H1 (cell line): ENCODE measurements around the gene PTMS. TPM values are rescaled to one million over a fixed set of nuclear protein-coding genes. Genes with fewer than 3 reads are reported as not detected.
A peak's percentile ranks its signal among the peaks of the same experiment; 100 is the strongest.

Experiments
- CTCF ChIA-PET: fragments of 300-600 bp; sonication (Branson Sonifier 250); formaldehyde crosslinking; loops from one replicate; lab custom pipeline; 2021; ENCODE audit not compliant: partially characterized antibody; lab: Charles Lee
- POLR2A ChIA-PET: fragments of 300-600 bp; sonication (Branson Sonifier 250); formaldehyde crosslinking; loops from one replicate; lab custom pipeline; 2021; ENCODE audit warnings: inconsistent platforms; ENCODE audit not compliant: partially characterized antibody; lab: Charles Lee
- DNase-seq, 2 experiments: peaks; one replicate each; pipeline versions ENCODE4 v3.0.0 to v3.0.0-alpha.2; 2010 to 2022; ENCODE audit warnings: low spot score in 2 of 2, low read depth in 1 of 2, mixed read lengths in 1 of 2
- FAIRE-seq: peaks from 2 replicates; lab custom pipeline; 2011; peaks lifted over from hg19 to GRCh38; lab: Jason Lieb, UNC
- H2AFZ ChIP-seq: 2 replicates; pipeline ENCODE4 v1.8.1; 2012; ENCODE audit warnings: low read length, inconsistent platforms
- H2AK5ac ChIP-seq: 2 replicates; pipeline ENCODE4 v1.6.1; 2013; ENCODE audit warnings: low read depth, low read length
- H2BK120ac ChIP-seq: replicated peaks from 2 replicates; pipeline ENCODE3; 2013; ENCODE audit warnings: low read depth, low read length, inconsistent platforms
- H2BK12ac ChIP-seq: 2 replicates; pipeline ENCODE4 v1.6.1; 2013; ENCODE audit warnings: low read depth, low read length
- H2BK15ac ChIP-seq: 2 replicates; pipeline ENCODE4 v1.6.1; 2013; ENCODE audit warnings: low read length
- H2BK20ac ChIP-seq: 2 replicates; pipeline ENCODE4 v1.6.1; 2013; ENCODE audit warnings: low read length
- H2BK5ac ChIP-seq: 2 replicates; pipeline ENCODE4 v1.6.1; 2013; ENCODE audit warnings: low read depth, low read length
- H3K14ac ChIP-seq: 2 replicates; pipeline ENCODE4 v1.6.1; 2013; ENCODE audit warnings: inconsistent platforms; ENCODE audit not compliant: insufficient read length
- H3K18ac ChIP-seq: 2 replicates; pipeline ENCODE4 v1.6.1; 2013; ENCODE audit warnings: low read length; ENCODE audit errors: extremely low read depth
- H3K23ac ChIP-seq: 2 replicates; pipeline ENCODE4 v1.6.1; 2013; ENCODE audit warnings: inconsistent platforms; ENCODE audit not compliant: insufficient read length
- H3K23me2 ChIP-seq: 2 replicates; pipeline ENCODE4 v1.6.1; 2013; ENCODE audit warnings: low read depth, low read length
- H3K27ac ChIP-seq: 2 replicates; pipeline ENCODE4 v1.6.1; 2011; ENCODE audit warnings: low read depth, low read length, inconsistent platforms
- H3K27me3 ChIP-seq, 4 experiments: replicated peaks in 1 of 4; 1 replicate in 1 of 4; 2 replicates in 3 of 4; pipeline versions ENCODE4 v1.6.1 to v1.8.1; 2011 to 2013; ENCODE audit warnings: low read length in 3 of 4, mild to moderate bottlenecking in 3 of 4, inconsistent platforms in 2 of 4, mixed read lengths in 2 of 4, moderate library complexity in 1 of 4; ENCODE audit not compliant: control insufficient read depth in 3 of 4, insufficient read depth in 3 of 4; ENCODE audit errors: extremely low read depth in 1 of 4
- H3K36me3 ChIP-seq, 4 experiments: 2 replicates each; pipeline versions ENCODE4 v1.6.1 to v1.8.1; 2011 to 2013; ENCODE audit warnings: mild to moderate bottlenecking in 4 of 4, low read length in 3 of 4, moderate library complexity in 2 of 4, control low read depth in 1 of 4, inconsistent platforms in 1 of 4; ENCODE audit not compliant: insufficient read depth in 4 of 4, control insufficient read depth in 2 of 4
- H3K4ac ChIP-seq: replicated peaks from 2 replicates; pipeline ENCODE3; 2013; ENCODE audit warnings: low read length, low read depth, mixed read lengths, inconsistent platforms; ENCODE audit not compliant: insufficient read length
- H3K4me1 ChIP-seq, 4 experiments: replicated peaks in 1 of 4; 1 replicate in 1 of 4; 2 replicates in 3 of 4; pipeline versions ENCODE4 v1.6.1 to v1.8.1; 2011 to 2013; ENCODE audit warnings: low read length in 3 of 4, inconsistent platforms in 2 of 4, mixed read lengths in 1 of 4; ENCODE audit not compliant: insufficient read depth in 4 of 4, control insufficient read depth in 3 of 4
- H3K4me2 ChIP-seq, 2 experiments: 2 replicates each; pipeline versions ENCODE4 v1.6.1 to v1.8.1; 2011 to 2013; ENCODE audit warnings: low read depth in 2 of 2, low read length in 2 of 2, control low read depth in 1 of 2, inconsistent platforms in 1 of 2, mild to moderate bottlenecking in 1 of 2; ENCODE audit not compliant: insufficient read depth in 1 of 2
- H3K4me3 ChIP-seq, 4 experiments: fragments of 200-600, 300-600 bp in 1 of 4; sonication (generic), shearing (Covaris generic), sonication (Bioruptor Twin) in 1 of 4; 2 replicates each; pipeline versions ENCODE4 v1.5.1 to v1.8.1; 2011 to 2016; ENCODE audit warnings: low read length in 4 of 4, low read depth in 3 of 4, control low read depth in 2 of 4, inconsistent platforms in 2 of 4, mild to moderate bottlenecking in 2 of 4, mixed read lengths in 1 of 4, moderate library complexity in 1 of 4; ENCODE audit not compliant: insufficient read depth in 2 of 4; ENCODE audit errors: extremely low read depth in 1 of 4
- H3K56ac ChIP-seq: replicated peaks from 2 replicates; pipeline ENCODE3; 2013; ENCODE audit warnings: low read depth, mild to moderate bottlenecking, mixed read lengths, low read length, inconsistent platforms; ENCODE audit not compliant: insufficient read length
- H3K79me1 ChIP-seq: 2 replicates; pipeline ENCODE4 v1.6.1; 2013; ENCODE audit warnings: low read depth, low read length, control low read depth
- H3K79me2 ChIP-seq, 2 experiments: 2 replicates each; pipeline versions ENCODE4 v1.6.1 to v1.8.1; 2012 to 2013; ENCODE audit warnings: low read length in 2 of 2, mild to moderate bottlenecking in 2 of 2, inconsistent platforms in 1 of 2; ENCODE audit not compliant: insufficient read depth in 2 of 2, control insufficient read depth in 1 of 2
- H3K9ac ChIP-seq, 4 experiments: replicated peaks in 1 of 4; 1 replicate in 1 of 4; 2 replicates in 3 of 4; pipeline versions ENCODE4 v1.6.1 to v1.8.1; 2011 to 2013; ENCODE audit warnings: low read depth in 3 of 4, low read length in 3 of 4, control low read depth in 2 of 4, mild to moderate bottlenecking in 2 of 4, moderate library complexity in 2 of 4, inconsistent platforms in 1 of 4; ENCODE audit errors: extremely low read depth in 1 of 4
- H3K9me3 ChIP-seq, 2 experiments: 2 replicates each; pipeline versions ENCODE4 v1.6.1 to v1.8.1; 2012 to 2013; ENCODE audit warnings: mild to moderate bottlenecking in 2 of 2, moderate library complexity in 2 of 2, control low read depth in 1 of 2, inconsistent platforms in 1 of 2, low read depth in 1 of 2, low read length in 1 of 2, mixed read lengths in 1 of 2; ENCODE audit not compliant: insufficient read depth in 2 of 2
- H4K20me1 ChIP-seq, 2 experiments: replicated peaks in 1 of 2; 2 replicates each; pipeline versions ENCODE3 to v1.8.1; 2011 to 2013; ENCODE audit warnings: inconsistent platforms in 2 of 2, low read length in 2 of 2, mild to moderate bottlenecking in 1 of 2; ENCODE audit not compliant: insufficient read depth in 2 of 2, control insufficient read depth in 1 of 2
- H4K5ac ChIP-seq: 2 replicates; pipeline ENCODE4 v1.6.1; 2013; ENCODE audit warnings: low read length, low read depth, mixed read lengths, inconsistent platforms; ENCODE audit not compliant: insufficient read length
- H4K8ac ChIP-seq: 2 replicates; pipeline ENCODE4 v1.8.0; 2013; ENCODE audit warnings: mild to moderate bottlenecking, moderate library complexity, low read length, inconsistent platforms; ENCODE audit not compliant: insufficient read depth; ENCODE audit errors: extremely low read depth
- H4K91ac ChIP-seq: replicated peaks from 2 replicates; pipeline ENCODE3; 2013; ENCODE audit warnings: low read length, mixed read lengths, inconsistent platforms; ENCODE audit not compliant: insufficient read length
- ATF3 ChIP-seq: IDR thresholded peaks from 2 replicates; pipeline ENCODE4 v1.6.1; 2011; ENCODE audit warnings: low read depth, mild to moderate bottlenecking, low read length; ENCODE audit not compliant: insufficient read depth
- CREB1 ChIP-seq: IDR thresholded peaks from 2 replicates; pipeline ENCODE4 v1.6.1; 2012; ENCODE audit warnings: inconsistent platforms
- CTBP2 ChIP-seq: IDR thresholded peaks from 2 replicates; pipeline ENCODE4 v1.7.0; 2011; ENCODE audit warnings: borderline replicate concordance, mild to moderate bottlenecking, moderate library complexity, mixed read lengths, low read length; ENCODE audit not compliant: insufficient read depth, insufficient read length
- GABPA ChIP-seq: IDR thresholded peaks from 2 replicates; pipeline ENCODE4 v1.6.1; 2011; ENCODE audit warnings: mild to moderate bottlenecking, low read length, moderate library complexity, borderline replicate concordance; ENCODE audit not compliant: insufficient read depth
- RNF2 ChIP-seq: fragments of 200-900, 300-1000 bp; sonication (generic); IDR thresholded peaks from 2 replicates; pipeline ENCODE4 v1.7.1; 2016; ENCODE audit warnings: borderline replicate concordance, low read depth, mild to moderate bottlenecking, antibody characterized with exemption, low read length; ENCODE audit not compliant: poor library complexity, severe bottlenecking; ENCODE audit errors: missing control alignments
- TAF1 ChIP-seq: IDR thresholded peaks from 2 replicates; pipeline ENCODE4 v1.6.1; 2011; ENCODE audit warnings: mild to moderate bottlenecking, low read depth, low read length
- WGBS, 2 experiments: shearing (Covaris generic) in 1 of 2; methylation state at CpG; one replicate each; pipeline versions ENCODE4 v1.1.6 to v1.1.7; 2013 to 2015; ENCODE audit warnings: low lambda C conversion rate in 2 of 2, mixed read lengths in 2 of 2, inconsistent platforms in 1 of 2, low coverage in 1 of 2, missing lambda C conversion rate in 1 of 2; ENCODE audit not compliant: insufficient replicate concordance in 2 of 2, insufficient coverage in 1 of 2, insufficient read length in 1 of 2; ENCODE audit errors: extremely low coverage in 1 of 2, missing lambda C conversion rate in 1 of 2; 5-methylcytosine and 5-hydroxymethylcytosine counted together
- polyA plus RNA-seq, 7 experiments: library from polyadenylated mRNA; depleted of rRNA in 3 of 7; stranded (reverse) in 5 of 7; unstranded in 2 of 7; fragments of >200 nt in 5 of 7; fragments of 200-250 nt in 2 of 7; gene quantifications; 1 replicate in 5 of 7; 2 replicates in 1 of 7; 4 replicates in 1 of 7; pipeline versions ENCODE4 v1.2.1 to v1.2.3, GENCODE V29; 2011 to 2013; ENCODE audit warnings: missing spikeins in 2 of 7, mixed read lengths in 2 of 7
- total RNA-seq: library from RNA; stranded (reverse); fragmentation: NEBNext Ultra II Directional; extraction: Animal tissue kit (Norgen Biotek cat#: 25700); gene quantifications from 2 replicates; pipeline ENCODE4 v1.2.1, GENCODE V29; 2021
- TF ChIP-seq, protein P1 (sequence below), 3 experiments: IDR thresholded peaks; 1 replicate in 2 of 3; 2 replicates in 1 of 3; pipeline versions ENCODE4 v1.5.1 to v1.6.1; 2011; ENCODE audit warnings: low read length in 3 of 3, mild to moderate bottlenecking in 3 of 3, inconsistent platforms in 2 of 3, low read depth in 1 of 3, moderate library complexity in 1 of 3; ENCODE audit not compliant: insufficient read depth in 1 of 3; ENCODE audit errors: control extremely low read depth in 1 of 3
- TF ChIP-seq, protein P2 (sequence below): IDR thresholded peaks from 2 replicates; pipeline ENCODE4 v1.6.1; 2012; ENCODE audit warnings: inconsistent platforms

PTMS gene
- total and polyA plus RNA-seq, 2 of the 8 experiments (the other 6 are each of a cell fraction or from before 2014, with no cell fraction given): 444 to 553 TPM

- H3K36me3 ChIP-seq: peaks cover 0 to 23% (median 5%) of the 10 kb centered on the region in 4 experiments; a peak in 6 of 8 replicates
- H3K9me3 ChIP-seq: no peaks in the 10 kb centered on the region
- H4K20me1 ChIP-seq: peaks cover 6 to 20% of the 10 kb centered on the region in 2 experiments
- H3K4me1 ChIP-seq: peaks cover 7 to 41% (median 32%) of the 10 kb centered on the region in 4 experiments
- no peak overlapping the region for H4K91ac ChIP-seq
- H3K23ac ChIP-seq: no peak overlapping the region
- no peak overlapping the region; the same call in 1 of the 2 replicates for H4K8ac ChIP-seq
- peaks cover 4 to 25% of the 10 kb centered on the region in 2 experiments; a peak in 2 of 4 replicates for H3K79me2 ChIP-seq
- H2BK120ac ChIP-seq: no peak overlapping the region
- H3K56ac ChIP-seq: no peak overlapping the region
- H3K4me2 ChIP-seq: peak overlapping the region; percentile 88 to 100; a peak in 1 of 4 replicates
- no peak overlapping the region for H2BK12ac ChIP-seq
- no peak overlapping the region for H2AFZ ChIP-seq
- 0 out of 2 replicates have a peak, but pooled peaks cover 2% of the 10 kb centered on the region for H3K79me1 ChIP-seq
- no peak overlapping the region for H3K18ac ChIP-seq
- 70% methylated on average over 3 of the region's 4 CpGs; no CpG with 5 or more reads in 1 of the 2 experiments for WGBS, 2 experiments
- H2BK20ac ChIP-seq: no peak overlapping the region
- 0 out of 2 replicates have a peak overlapping the region, but pooled peaks have one; percentile 28 for H2BK5ac ChIP-seq
- H3K23me2 ChIP-seq: peaks cover 18% of the 10 kb centered on the region
- H3K14ac ChIP-seq: no peak overlapping the region
- H2AK5ac ChIP-seq: no peak overlapping the region
- H3K4me3 ChIP-seq: peak overlapping the region in 3 of 4 experiments; percentile 26 to 98 (median 83); a peak in 5 of 8 replicates
- peak overlapping the region; percentile 46 for H3K4ac ChIP-seq
- H2BK15ac ChIP-seq: 0 out of 2 replicates have a peak overlapping the region, but pooled peaks have one; percentile 40
- no peak overlapping the region for H4K5ac ChIP-seq
- FAIRE-seq (no peak), DNase-seq (no peak)
- H3K27ac ChIP-seq: no peak overlapping the region
- H3K9ac ChIP-seq: no peak overlapping the region; a peak in 2 of 7 replicates
- POLR2A ChIA-PET: interaction anchor here (0.7 to 11.6 kb wide), 13 partner anchors 9 to 433 kb away, joined by 3 to 151 read pairs (median 8); partner anchors contain the start of genes CDCA3, GNB3, GPR162 and MLF2
- CTCF ChIA-PET: interaction anchor here (0.7 to 29.6 kb wide), 5 partner anchors 11 to 124 kb away, joined by 3 to 532 read pairs (median 105); partner anchors contain the start of genes GNB3, GPR162, MLF2 and P3H3
- peaks cover 0 to 21% (median 17%) of the 10 kb centered on the region in 4 experiments; a peak in 5 of 7 replicates for H3K27me3 ChIP-seq
- TF ChIP-seq GABPA: no peak
- no peak for TF ChIP-seq RNF2
- TF ChIP-seq, protein P1, sequence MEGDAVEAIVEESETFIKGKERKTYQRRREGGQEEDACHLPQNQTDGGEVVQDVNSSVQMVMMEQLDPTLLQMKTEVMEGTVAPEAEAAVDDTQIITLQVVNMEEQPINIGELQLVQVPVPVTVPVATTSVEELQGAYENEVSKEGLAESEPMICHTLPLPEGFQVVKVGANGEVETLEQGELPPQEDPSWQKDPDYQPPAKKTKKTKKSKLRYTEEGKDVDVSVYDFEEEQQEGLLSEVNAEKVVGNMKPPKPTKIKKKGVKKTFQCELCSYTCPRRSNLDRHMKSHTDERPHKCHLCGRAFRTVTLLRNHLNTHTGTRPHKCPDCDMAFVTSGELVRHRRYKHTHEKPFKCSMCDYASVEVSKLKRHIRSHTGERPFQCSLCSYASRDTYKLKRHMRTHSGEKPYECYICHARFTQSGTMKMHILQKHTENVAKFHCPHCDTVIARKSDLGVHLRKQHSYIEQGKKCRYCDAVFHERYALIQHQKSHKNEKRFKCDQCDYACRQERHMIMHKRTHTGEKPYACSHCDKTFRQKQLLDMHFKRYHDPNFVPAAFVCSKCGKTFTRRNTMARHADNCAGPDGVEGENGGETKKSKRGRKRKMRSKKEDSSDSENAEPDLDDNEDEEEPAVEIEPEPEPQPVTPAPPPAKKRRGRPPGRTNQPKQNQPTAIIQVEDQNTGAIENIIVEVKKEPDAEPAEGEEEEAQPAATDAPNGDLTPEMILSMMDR (IDR thresholded peaks at IDR 0.05; ENCODE audit: control extremely low read depth in 1 of 3, insufficient read depth in 1 of 3, low read depth in 1 of 3, low read length in 3 of 3): no peak
- TF ChIP-seq TAF1: no peak
- TF ChIP-seq CTBP2: no peak
- TF ChIP-seq ATF3: no peak
- no peak for TF ChIP-seq CREB1
- TF ChIP-seq, protein P2, sequence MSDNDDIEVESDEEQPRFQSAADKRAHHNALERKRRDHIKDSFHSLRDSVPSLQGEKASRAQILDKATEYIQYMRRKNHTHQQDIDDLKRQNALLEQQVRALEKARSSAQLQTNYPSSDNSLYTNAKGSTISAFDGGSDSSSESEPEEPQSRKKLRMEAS: no peak
Observed at GRCh38 chr12:6769666-6770065, 3.5 kb downstream of the PTMS start.
